HL-60/S4 (cell line): ENCODE measurements around the gene NXPH4.

Experiments used
- in situ Hi-C: fragments of 300-500 bp; cut with MboI; formaldehyde crosslinking; loops from 2 replicates; pipeline ENCODE4 v1.14.3; 2022; ENCODE audit warnings: low sequenced_read_pairs

Gene NXPH4

DNA sequence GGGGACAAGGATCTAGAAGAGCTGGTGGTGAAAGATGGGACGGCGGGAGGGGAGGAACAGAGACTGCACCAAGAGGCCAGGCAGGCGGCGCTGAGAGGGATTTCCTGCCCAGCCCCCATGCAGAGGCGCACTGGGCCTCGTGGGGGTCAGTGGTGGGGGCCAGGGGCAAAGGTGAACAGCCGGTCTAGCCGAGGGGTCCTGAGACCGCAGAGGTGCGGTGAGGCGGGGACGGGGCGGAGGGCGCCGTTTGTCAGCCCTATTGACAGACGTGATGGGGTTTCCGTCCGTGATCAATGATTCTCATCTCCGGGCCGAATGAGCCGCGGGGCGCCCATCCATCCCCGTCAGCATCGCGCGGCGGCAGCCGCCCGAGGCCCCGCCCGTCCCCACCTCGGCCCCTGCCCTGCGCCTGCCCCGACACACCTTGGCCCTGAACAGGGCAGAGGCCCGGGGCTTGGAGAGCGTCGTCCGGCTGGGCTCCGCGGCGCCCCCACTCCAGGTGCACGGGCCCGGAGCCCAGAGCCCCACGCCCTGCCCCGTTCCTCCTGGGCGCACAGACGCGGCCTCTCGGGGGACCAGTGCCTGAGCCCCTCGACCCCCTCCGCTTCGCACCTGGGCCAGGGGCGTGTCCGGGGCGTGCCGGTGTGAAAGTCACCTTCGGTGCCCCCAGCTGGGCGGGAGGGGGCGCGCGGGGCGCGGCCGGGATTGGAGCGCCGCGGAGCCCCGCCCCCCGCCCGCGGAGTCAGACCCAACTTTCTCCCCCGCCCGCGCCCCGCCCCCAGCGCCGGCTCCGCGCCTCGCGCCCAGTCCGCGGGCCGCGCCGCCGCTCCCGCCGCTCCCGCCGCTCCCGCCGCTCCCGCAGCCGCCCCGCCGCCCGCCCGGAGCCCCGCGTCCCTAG is at the start of gene NXPH4:
NXPH4 (plus strand) TSS at position 781 of the 898 bp plus-strand sequence. CDS start 176 bp downstream, outside the sequence.
- in situ Hi-C loops: no loop called here

DNA sequence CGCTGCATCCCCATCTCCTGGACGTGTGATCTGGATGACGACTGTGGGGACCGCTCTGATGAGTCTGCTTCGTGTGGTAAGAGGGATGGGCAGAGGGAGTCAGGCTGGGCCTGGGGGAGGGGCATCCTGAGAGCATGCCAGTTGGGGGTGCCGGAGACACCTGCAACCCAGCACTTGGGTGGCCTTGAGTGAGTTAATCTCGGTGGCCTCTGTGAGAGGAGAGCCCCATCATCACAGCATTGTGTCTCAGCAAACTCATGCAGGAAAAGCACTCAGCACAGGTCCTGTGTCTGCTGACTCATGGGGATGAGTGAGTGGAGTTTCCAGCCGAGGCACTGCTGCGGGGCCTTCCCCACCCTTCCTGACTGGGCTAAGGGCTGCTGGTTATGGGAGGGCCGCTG is 49.6 kb upstream of the NXPH4 start:
- in situ Hi-C loops: no loop called here

- in situ Hi-C loops: no loop called here
Observed at GRCh38 chr12:57168058-57168457, 48.5 kb upstream of the NXPH4 start.

GRCh38 chr12:57169046-57169795 is 47.4 kb upstream of the NXPH4 start:
- in situ Hi-C loops: no loop called here

- in situ Hi-C loops: loop anchor here (10.0 kb wide), 1 partner anchor 165 kb away; the partner anchor contains the start of gene ZBTB39
Observed at GRCh38 chr12:57169969-57170368, 46.6 kb upstream of the NXPH4 start.

DNA sequence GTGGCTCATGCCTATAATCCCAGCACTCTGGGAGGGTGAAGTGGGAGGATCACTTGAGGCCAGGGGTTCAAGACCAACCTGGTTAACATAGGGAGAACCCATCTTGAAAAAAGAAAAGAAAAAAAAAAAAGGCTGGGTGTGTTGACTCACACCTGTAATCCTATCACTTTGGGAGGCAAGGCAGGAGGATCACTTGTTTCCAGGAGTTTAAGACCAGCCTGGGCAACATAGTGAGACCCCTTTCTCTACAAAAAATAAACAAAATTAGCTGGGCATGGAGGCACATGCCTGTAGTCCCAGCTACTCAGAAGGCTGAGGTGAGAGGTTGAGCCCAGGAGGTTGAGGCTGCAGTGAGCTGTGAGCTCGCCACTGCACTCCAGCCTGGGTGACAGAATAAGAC is 46.2 kb upstream of the NXPH4 start:
- in situ Hi-C loops: loop anchor here (10.0 kb wide), 1 partner anchor 166 kb away; the partner anchor contains the start of gene ZBTB39

- in situ Hi-C loops: loop anchor here (10.0 kb wide), 1 partner anchor 166 kb away; the partner anchor contains the start of gene ZBTB39
Observed at GRCh38 chr12:57170927-57171326, 45.7 kb upstream of the NXPH4 start.

- in situ Hi-C loops: loop anchor here (10.0 kb wide), 1 partner anchor 167 kb away; the partner anchor contains the start of gene ZBTB39
Observed at GRCh38 chr12:57171668-57172067, 44.9 kb upstream of the NXPH4 start.

DNA sequence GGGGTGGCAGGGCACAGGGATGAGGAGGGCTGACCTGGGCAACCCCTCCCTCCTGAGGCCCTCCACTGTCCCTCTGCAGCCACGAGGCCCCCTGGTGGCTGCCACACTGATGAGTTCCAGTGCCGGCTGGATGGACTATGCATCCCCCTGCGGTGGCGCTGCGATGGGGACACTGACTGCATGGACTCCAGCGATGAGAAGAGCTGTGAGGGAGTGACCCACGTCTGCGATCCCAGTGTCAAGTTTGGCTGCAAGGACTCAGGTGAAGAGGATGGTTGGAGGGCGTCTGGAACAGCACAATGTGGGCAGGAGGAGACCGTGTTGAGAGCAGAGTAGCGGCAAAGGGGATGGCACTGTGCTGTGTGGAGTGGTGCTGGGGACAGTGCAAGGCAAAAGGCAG is 43.5 kb upstream of the NXPH4 start:
- in situ Hi-C loops: loop anchor here (10.0 kb wide), 1 partner anchor 168 kb away; the partner anchor contains the start of gene ZBTB39

DNA sequence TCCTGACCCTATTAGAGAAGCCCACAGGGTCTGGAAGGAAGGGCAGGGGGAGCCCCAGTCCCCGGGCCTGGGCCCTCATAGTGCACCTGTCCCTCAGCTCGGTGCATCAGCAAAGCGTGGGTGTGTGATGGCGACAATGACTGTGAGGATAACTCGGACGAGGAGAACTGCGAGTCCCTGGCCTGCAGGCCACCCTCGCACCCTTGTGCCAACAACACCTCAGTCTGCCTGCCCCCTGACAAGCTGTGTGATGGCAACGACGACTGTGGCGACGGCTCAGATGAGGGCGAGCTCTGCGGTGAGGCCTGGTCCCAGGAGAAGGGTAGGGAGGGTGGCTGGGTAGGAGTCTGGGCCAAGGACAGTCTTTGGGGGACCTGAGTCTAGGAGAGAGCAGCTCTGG is 42.9 kb upstream of the NXPH4 start:
- in situ Hi-C loops: loop anchor here (10.0 kb wide), 1 partner anchor 169 kb away; the partner anchor contains the start of gene ZBTB39

DNA sequence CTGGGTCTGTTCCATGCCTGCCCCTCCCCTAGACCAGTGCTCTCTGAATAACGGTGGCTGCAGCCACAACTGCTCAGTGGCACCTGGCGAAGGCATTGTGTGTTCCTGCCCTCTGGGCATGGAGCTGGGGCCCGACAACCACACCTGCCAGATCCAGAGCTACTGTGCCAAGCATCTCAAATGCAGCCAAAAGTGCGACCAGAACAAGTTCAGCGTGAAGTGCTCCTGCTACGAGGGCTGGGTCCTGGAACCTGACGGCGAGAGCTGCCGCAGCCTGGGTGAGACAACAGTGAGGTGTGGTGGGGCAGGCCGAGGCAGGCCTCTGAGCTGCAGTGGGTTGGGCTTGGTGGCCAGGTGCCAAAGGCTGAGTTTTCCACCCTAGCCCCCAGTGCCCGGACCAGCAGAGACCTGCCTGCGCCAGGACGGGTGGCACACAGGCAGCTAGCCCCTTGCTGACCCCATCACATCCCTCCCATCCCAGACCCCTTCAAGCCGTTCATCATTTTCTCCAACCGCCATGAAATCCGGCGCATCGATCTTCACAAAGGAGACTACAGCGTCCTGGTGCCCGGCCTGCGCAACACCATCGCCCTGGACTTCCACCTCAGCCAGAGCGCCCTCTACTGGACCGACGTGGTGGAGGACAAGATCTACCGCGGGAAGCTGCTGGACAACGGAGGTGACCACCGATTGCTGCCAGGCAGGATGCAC is 41.0 kb upstream of the NXPH4 start:
- in situ Hi-C loops: loop anchor here (5.0 to 25.0 kb wide), 3 partner anchors 53 to 413 kb away; partner anchors contain the start of genes HSD17B6, PRIM1 and ZBTB39

GRCh38 chr12:57176139-57176477 is 40.5 kb upstream of the NXPH4 start:
- in situ Hi-C loops: loop anchor here (5.0 to 25.0 kb wide), 3 partner anchors 54 to 414 kb away; partner anchors contain the start of genes HSD17B6, PRIM1 and ZBTB39

DNA sequence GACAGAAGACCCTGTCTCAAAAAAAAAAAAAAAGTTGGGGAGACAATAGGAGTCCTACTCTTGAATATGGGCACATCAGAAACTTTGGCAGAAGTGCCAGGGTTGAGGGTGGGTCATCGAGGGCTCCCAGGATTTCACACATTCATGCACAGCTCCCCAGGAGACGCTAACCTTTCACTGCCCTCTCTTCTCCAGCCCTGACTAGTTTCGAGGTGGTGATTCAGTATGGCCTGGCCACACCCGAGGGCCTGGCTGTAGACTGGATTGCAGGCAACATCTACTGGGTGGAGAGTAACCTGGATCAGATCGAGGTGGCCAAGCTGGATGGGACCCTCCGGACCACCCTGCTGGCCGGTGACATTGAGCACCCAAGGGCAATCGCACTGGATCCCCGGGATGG is 39.7 kb upstream of the NXPH4 start:
- in situ Hi-C loops: loop anchor here (5.0 to 25.0 kb wide), 3 partner anchors 55 to 415 kb away; partner anchors contain the start of genes HSD17B6, PRIM1 and ZBTB39

DNA sequence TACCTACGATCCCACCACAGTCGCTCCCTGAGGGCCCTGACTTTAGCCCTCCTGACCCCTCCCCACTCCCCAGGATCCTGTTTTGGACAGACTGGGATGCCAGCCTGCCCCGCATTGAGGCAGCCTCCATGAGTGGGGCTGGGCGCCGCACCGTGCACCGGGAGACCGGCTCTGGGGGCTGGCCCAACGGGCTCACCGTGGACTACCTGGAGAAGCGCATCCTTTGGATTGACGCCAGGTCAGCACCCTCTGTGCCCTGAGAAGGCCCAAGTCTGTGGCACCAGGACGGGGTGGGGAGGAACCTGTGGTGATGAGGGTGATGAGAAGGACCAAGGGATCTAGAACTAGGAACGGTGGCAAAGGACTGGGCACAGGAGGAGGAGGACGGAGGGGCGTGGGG is 39.2 kb upstream of the NXPH4 start:
- in situ Hi-C loops: loop anchor here (5.0 to 25.0 kb wide), 3 partner anchors 55 to 415 kb away; partner anchors contain the start of genes HSD17B6, PRIM1 and ZBTB39

DNA sequence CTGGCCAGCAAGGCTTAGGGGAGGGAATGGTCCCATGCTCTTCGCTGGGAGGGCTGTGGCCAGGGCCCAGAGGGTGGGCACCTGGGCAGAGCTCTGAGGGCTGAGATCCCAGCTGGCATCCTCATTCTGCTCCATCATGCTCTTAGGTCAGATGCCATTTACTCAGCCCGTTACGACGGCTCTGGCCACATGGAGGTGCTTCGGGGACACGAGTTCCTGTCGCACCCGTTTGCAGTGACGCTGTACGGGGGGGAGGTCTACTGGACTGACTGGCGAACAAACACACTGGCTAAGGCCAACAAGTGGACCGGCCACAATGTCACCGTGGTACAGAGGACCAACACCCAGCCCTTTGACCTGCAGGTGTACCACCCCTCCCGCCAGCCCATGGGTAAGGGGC is 38.4 kb upstream of the NXPH4 start:
- in situ Hi-C loops: loop anchor here (5.0 to 25.0 kb wide), 3 partner anchors 56 to 416 kb away; partner anchors contain the start of genes HSD17B6, PRIM1 and ZBTB39

- in situ Hi-C loops: loop anchor here (5.0 to 25.0 kb wide), 3 partner anchors 57 to 417 kb away; partner anchors contain the start of genes HSD17B6, PRIM1 and ZBTB39
Observed at GRCh38 chr12:57179331-57180086, 37.1 kb upstream of the NXPH4 start.

DNA sequence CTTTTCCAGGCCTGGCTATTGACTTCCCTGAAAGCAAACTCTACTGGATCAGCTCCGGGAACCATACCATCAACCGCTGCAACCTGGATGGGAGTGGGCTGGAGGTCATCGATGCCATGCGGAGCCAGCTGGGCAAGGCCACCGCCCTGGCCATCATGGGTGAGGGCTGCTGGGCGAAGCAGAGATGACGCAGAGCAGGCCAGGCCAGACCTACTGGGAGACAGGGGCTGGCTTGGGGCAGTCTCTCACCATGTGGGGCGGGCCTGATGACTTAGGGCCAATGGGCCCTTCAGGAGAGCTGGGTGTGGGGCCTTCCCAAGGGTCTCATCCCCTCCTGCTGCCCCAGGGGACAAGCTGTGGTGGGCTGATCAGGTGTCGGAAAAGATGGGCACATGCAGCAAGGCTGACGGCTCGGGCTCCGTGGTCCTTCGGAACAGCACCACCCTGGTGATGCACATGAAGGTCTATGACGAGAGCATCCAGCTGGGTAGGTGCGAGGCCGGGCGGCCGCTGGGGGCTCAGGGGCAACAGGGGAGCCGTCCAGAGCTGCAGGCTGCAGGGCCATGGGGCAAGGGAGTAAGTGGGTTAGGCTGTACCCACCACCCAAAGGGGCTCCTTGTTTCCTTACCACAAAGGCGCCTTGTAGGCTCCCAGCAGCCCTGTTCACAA is 36.1 kb upstream of the NXPH4 start:
- in situ Hi-C loops: loop anchor here (25.0 kb wide), 1 partner anchor 418 kb away; the partner anchor contains the start of genes HSD17B6 and PRIM1

- in situ Hi-C loops: loop anchor here (25.0 kb wide), 1 partner anchor 419 kb away; the partner anchor contains the start of genes HSD17B6 and PRIM1
Observed at GRCh38 chr12:57181072-57181471, 35.5 kb upstream of the NXPH4 start.
